GM21786 (cell line): Measurements from ENCODE around the gene ICAM4.
A peak's percentile ranks its signal among the peaks of the same experiment; 100 is the strongest.
"Not testable (repeated sequence)": the region's sequence is repeated elsewhere in the genome, so short reads cannot be mapped to it uniquely, and the experiment has no call there.

ENCODE experiments used
- ATAC-seq: cut with Tn5 transposase; IDR thresholded peaks from one replicate; pipeline ENCODE4 v1.9.1; 2021; ENCODE audit not compliant: unreplicated experiment

Gene ICAM4

GRCh38 chr19:10286803-10287737 is at the start of gene ICAM4:
ICAM4 (plus strand) TSS chr19:10286955; CDS start chr19:10287013, 58 bp downstream.
- ATAC-seq = no peak

- ATAC-seq = no peak
These were observed 49.1 kb upstream of the ICAM4 start for GRCh38 chr19:10237702-10238101.

- no peak for ATAC-seq
These were observed 48.5 kb upstream of the ICAM4 start for GRCh38 chr19:10238172-10238783.

GRCh38 chr19:10241826-10242449 is 44.8 kb upstream of the ICAM4 start:
- not testable (repeated sequence) for ATAC-seq

- no peak for ATAC-seq
These were observed 43.1 kb upstream of the ICAM4 start for GRCh38 chr19:10243606-10244005.

GRCh38 chr19:10245189-10245939 is 41.4 kb upstream of the ICAM4 start:
- no peak for ATAC-seq

- ATAC-seq = no peak
These were observed 40.2 kb upstream of the ICAM4 start for GRCh38 chr19:10246511-10246910.

GRCh38 chr19:10251792-10252694 is 34.7 kb upstream of the ICAM4 start, which contains the start of gene MRPL4:
MRPL4 (plus strand) TSS chr19:10252214; CDS start chr19:10252254, 40 bp downstream.
- ATAC-seq = peak; percentile 83

- no peak for ATAC-seq
These were observed 34.0 kb upstream of the ICAM4 start for GRCh38 chr19:10252707-10253106.

- ATAC-seq = no peak
These were observed 32.5 kb upstream of the ICAM4 start for GRCh38 chr19:10254244-10254643.

GRCh38 chr19:10255358-10255757 is 31.4 kb upstream of the ICAM4 start:
- no peak for ATAC-seq

GRCh38 chr19:10256551-10256950 is 30.2 kb upstream of the ICAM4 start:
- no peak for ATAC-seq

GRCh38 chr19:10256970-10257615 is 29.7 kb upstream of the ICAM4 start:
- no peak for ATAC-seq

GRCh38 chr19:10258080-10258710 is 28.6 kb upstream of the ICAM4 start:
- ATAC-seq = no peak

GRCh38 chr19:10259162-10259905 is 27.4 kb upstream of the ICAM4 start:
- ATAC-seq = no peak

GRCh38 chr19:10260141-10260584 is 26.6 kb upstream of the ICAM4 start:
- ATAC-seq = no peak

- ATAC-seq = no peak
These were observed 24.0 kb upstream of the ICAM4 start for GRCh38 chr19:10262771-10263170.

- no peak for ATAC-seq
These were observed 20.0 kb upstream of the ICAM4 start for GRCh38 chr19:10266706-10267105.
